AG04449 (cell line): Measurements from ENCODE around the gene KCND2.
"Not testable (repeated sequence)": the region's sequence is repeated elsewhere in the genome, so short reads cannot be mapped to it uniquely, and the experiment has no call there.

Source experiments
- CTCF ChIA-PET: fragments of 350-600 bp; formaldehyde crosslinking; extraction: SDS; loops from one replicate; lab custom pipeline; 2021; ENCODE audit warnings: antibody characterized with exemption; lab: Yijun Ruan, JAX
- POLR2A ChIA-PET: fragments of 400-600, 350-600 bp; formaldehyde crosslinking; extraction: SDS; loops from one replicate; lab custom pipeline; 2020; ENCODE audit warnings: antibody characterized with exemption, inconsistent platforms; lab: Yijun Ruan, JAX
- DNase-seq: peaks from one replicate; pipeline ENCODE4 v3.0.0-alpha.2; 2010; ENCODE audit warnings: low read depth, low spot score
- H3K4me3 ChIP-seq: 2 replicates; pipeline ENCODE4 v1.5.1; 2011; ENCODE audit warnings: low read depth, mild to moderate bottlenecking, control low read depth, low read length
- CTCF ChIP-seq: IDR thresholded peaks from one replicate; pipeline ENCODE4 v1.5.1; 2011; ENCODE audit warnings: mild to moderate bottlenecking, moderate library complexity, low read length, control low read depth, inconsistent platforms; ENCODE audit not compliant: insufficient read depth; ENCODE audit errors: missing control alignments

The KCND2 gene

GRCh38 chr7:120272701-120273475 lies at the start of gene KCND2:
Gene KCND2, plus strand, starts transcription at chr7:120273175.
- TF ChIP-seq CTCF: no peak
- H3K4me3 ChIP-seq: peak within 1 kb of the TSS; percentile 50
- ChIA-PET POLR2A (no interaction called here), CTCF (interaction anchor here (0.8 to 2.2 kb wide), 5 partner anchors 13 to 340 kb away, joined by 3 to 9 read pairs (median 4); no protein-coding TSS in a partner anchor)
- DNase-seq: no peak

- DNase-seq: no peak
- H3K4me3 ChIP-seq: no peak overlapping the region
- POLR2A ChIA-PET: no interaction called here
- TF ChIP-seq CTCF: no peak
- CTCF ChIA-PET: no interaction called here
These were observed 46.8 kb upstream of the KCND2 start for GRCh38 chr7:120226188-120226587.

GRCh38 chr7:120227255-120227654 lies 45.7 kb upstream of the KCND2 start:
- no peak overlapping the region for H3K4me3 ChIP-seq
- no peak for TF ChIP-seq CTCF
- CTCF ChIA-PET: no interaction called here
- no peak for DNase-seq
- POLR2A ChIA-PET: no interaction called here

- ChIA-PET POLR2A (no interaction called here), CTCF (no interaction called here)
- TF ChIP-seq CTCF: no peak
- DNase-seq: no peak
- H3K4me3 ChIP-seq: no peak overlapping the region
These were observed 43.9 kb upstream of the KCND2 start for GRCh38 chr7:120229084-120229483.

GRCh38 chr7:120233338-120233737 lies 39.6 kb upstream of the KCND2 start:
- ChIA-PET POLR2A (no interaction called here), CTCF (no interaction called here)
- TF ChIP-seq CTCF: no peak
- no peak overlapping the region for H3K4me3 ChIP-seq
- no peak for DNase-seq

- DNase-seq, H3K4me3 ChIP-seq, POLR2A ChIA-PET, CTCF ChIA-PET: not testable (repeated sequence)
These were observed 32.6 kb upstream of the KCND2 start for GRCh38 chr7:120240350-120240749.

GRCh38 chr7:120241973-120242372 lies 31.0 kb upstream of the KCND2 start:
- no peak for TF ChIP-seq CTCF
- DNase-seq: no peak
- CTCF ChIA-PET: no interaction called here
- H3K4me3 ChIP-seq: no peak overlapping the region
- POLR2A ChIA-PET: no interaction called here
